GM19452 (cell line): ENCODE measurements around the gene MYO1D.

Experiments used
- ATAC-seq: cut with Tn5 transposase; IDR thresholded peaks from one replicate; pipeline ENCODE4 v1.9.1; 2021; ENCODE audit not compliant: unreplicated experiment

The MYO1D gene

DNA sequence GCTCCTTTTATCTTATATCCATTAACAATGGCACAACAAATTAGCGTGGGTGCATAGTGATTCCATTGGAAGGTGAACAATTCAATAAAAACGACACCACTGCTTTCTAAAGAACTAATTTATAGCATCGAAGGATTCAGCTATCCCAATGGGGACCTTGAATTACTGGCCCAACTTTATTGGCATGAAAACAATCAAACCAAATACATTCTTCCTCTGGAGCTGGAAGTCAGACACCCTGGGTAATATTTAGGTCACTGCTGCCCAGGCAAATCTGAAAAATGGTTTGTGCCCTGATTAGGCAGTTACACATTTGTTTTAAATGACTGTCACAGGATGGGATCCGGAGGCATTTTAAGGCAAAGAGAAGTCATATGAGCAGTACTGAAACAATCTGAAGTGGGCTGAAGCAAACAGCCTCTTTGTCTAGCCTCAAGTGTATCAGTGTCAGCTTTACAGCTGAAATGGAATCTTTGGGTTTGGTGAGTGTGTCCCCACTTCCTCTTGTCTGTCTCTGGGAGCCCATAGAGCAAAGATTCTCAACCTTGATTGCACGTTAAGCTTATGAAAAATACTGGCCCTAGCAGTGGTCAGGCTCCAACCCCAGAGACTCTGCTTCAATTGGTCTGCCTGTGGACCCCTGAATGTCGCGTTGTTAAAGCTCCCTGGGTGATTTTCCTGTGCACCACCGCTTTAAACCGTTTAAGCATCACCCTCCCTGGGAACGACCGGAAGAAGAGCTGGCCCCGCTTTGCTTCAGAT is 359.8 kb downstream of the MYO1D start:
- ATAC-seq = no peak

DNA sequence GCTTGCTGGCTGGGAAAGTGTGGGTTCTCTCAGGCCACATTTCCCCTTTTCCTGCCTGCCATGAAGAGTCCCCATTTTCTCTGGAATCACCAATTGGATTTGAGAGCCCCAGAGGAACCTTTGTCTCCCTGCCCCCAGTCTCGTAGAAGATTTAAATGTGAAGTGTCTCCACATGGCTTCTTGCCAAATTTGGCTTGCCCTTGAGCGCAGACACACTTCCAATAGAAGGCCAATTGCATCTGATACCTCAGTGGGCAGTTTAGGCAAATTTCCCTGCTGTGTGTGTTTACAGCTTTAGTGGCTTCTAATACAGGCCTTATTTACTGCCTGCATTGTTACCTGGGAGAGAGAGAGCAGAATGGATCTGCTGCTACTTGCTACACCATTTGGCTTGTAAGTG is 360.5 kb downstream of the MYO1D start:
- ATAC-seq = no peak

DNA sequence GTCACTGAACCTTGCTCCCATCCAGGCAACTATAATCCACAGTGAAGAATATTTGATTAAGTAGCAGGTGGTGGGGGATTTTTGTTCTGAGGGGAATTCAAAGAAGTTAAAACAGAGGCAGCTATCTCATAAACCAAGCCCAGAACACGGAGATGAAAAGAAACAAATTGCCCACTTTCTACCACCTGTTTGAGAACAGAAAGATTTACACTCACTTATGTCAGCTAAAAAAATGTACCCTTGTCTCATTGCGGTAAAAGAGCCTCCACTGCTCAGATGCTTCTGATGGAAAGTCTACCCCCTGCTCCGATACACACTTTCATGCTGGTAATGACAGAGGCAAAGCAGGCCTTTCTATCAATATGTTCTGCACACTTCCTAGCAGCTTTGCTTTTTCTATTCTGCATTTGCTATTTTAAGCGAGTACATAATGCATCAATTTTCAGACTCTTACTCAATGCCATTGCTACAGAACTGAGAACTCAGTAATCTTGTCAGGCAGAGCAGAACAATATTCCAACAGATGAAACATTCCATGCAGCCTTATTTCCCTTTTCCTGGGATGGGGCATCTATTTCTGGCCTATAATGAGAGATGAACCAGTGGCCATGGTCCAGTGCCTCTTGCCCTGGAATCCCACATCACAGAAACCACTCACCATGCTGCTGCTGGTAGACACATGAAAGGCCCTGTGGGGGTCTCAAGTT is 361.1 kb downstream of the MYO1D start:
- peak; percentile 36 for ATAC-seq

DNA sequence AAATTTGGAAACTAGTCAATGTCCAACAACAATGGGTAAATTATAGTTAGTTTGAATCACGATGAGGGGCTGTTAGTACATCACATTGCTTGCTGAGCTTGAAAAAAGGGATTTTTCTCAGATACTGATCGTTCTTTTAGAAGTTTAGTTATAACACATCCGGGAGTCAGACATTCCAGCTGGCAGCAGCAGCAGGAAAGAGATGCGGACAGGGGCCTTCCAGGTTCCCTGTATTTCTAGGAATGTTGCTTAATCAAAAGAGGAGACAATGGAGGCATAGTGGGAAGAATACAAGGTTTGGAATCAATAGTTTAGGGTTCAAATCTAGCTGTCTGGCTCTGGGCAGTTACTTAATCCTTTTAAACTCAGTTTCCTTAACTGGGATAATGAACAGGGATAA is 362.3 kb downstream of the MYO1D start:
- no peak for ATAC-seq

DNA sequence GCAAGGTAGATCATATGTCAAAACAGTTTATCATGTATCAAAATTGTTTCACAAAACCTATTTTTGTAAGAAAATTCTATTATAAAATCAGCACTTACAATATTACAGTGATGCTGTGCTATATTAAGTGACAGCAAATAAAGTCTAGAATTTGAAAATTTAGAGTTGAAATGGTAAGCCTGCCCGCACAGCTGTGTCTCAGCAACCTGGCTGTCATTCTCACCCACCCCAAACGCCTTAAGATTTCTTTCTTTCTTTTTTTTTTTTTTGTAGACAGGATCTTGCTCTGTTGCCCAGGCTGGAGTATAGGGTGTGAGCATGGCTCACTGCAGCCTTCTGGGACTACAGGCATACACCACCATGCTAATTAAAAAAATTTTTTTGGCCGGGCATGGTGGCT is 363.3 kb downstream of the MYO1D start:
- no peak for ATAC-seq

DNA sequence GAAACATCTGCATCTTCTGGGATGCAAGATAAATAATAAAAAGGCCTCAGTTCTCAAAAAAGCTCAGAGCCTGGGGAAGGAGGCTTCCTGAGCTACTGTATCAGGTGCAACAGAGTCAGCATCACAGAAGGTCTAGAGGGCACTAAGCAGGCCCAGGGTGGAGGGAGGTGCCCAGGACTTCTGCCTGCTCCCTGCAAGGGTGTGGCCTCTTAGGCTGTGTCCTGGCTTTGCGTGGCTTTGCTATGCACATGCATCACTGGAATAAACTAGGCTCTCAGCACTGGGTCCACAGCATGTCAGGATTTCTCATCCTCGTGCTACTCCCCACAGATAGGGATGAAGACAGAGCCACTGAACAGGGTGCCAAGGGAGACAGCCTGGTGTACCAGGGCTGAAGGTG is 364.6 kb downstream of the MYO1D start:
- ATAC-seq = no peak

DNA sequence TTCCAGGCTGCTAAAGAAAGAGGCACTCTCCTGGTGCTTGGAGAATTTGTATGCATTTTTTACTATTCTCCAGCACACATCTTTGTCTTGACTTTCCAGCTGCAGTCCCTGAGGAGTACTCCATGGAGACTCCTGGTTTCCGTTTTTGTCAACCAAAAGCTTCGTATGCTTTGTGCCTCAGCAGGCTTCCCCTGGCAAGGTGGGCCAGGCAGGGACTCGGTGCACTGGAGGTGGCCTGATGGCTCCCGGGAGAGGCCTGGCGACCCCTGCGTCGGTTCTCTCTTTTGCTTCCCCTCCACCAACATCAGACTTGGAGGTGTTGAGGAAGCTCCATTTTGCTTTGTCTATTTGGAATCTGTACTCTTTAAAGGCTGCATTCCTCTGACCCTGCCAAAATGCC is 366.5 kb downstream of the MYO1D start:
- no peak for ATAC-seq

DNA sequence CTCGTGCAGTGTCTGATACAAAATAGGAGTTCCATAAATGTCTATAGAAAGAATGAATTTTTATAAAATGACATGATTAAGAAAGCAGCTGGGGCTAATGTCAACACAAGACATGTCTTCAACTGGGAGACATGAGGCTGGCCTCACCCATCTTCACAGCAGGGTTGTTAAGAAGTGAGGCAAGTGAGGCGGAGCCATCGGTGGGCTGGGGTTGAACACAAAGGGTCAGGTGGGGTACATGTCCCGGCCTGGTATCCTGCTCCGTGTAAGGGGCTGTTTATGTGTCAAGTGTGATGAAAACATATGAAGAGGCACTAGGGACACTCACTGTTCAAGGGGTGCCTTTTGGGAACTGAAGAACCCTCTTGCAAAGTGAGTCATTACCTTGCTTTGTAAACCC is 368.0 kb downstream of the MYO1D start:
- ATAC-seq = no peak

DNA sequence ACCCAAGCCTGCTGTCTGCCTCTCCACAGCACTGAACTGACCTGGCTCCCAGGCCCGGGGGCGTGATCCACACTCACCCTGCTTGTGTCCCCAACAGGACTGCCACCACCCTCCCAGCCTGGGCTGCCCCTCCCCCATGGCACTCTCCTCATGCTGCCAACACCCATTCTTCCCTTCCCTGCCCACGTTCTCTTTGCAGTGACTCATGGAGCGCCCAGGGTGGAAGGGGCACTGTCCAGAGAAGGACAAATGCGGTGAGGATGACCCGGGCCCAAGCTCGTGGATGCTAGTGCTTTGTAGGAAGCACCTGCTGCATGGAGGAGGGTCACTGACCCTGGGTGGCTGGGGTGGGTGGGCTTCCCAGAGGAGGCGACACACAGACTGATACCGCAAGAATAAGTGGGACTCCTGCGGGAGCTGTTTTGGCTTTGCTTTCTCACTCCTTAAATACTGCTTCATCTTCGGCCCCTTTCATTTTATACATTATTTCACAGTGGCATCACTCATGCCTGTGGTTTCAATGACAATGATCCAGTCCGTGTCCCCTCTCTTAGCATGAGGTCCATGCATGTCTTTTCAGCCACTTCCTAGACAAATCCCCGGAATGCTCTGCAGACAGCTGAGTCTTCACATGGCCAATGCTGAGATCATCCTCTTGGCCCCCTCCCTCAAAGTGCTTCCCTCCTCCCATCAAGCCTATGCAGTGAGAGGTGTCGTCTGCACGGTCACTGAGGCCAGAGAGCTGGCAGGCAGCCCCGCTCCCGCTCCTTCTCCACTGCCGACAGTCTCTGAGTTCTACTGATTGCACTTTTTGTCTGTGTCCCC is 372.5 kb downstream of the MYO1D start:
- peak; percentile 32 for ATAC-seq

DNA sequence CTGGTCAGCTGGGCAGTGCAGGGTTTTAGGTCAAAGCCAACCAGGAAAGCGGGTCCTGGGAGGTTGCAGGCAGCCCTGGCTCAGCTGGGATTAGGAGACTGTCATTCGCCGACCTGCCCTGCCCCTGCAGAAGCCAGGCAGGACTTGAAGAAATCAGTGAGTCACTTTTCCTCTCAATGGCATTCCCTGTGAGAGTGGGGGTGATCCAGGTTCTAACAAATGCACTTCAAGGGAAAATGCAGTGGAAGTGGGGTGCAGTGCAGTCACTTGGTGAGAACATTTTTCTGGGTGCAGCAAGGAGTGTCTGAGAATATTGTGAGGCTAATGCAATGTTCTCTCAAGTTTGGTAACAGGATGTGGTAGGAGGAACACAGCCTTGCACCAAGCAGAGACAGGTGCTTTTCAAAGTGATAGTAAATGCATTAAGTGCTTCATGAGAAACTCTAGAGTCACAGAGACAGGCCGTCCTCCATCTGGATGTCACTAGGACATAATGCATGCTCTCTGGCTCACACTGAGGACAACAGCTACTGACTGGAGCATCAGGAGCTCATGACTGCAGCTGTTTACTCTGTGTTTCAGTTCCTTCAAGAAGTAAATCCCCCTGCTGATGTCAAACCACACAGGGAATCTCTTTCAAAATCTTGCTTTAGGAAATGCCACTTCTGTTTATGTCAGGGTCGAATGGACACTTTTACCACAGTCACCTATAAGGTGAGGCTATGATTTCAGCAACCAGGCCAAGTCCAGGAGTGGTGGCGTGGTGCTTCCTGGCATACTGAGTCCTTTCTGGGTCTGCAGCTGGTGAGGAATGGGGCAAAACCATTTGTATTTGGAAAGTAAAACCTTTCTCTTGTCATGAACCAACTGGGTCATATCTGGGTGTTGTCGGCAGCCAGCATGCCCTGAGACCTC is 373.4 kb downstream of the MYO1D start:
- peak; percentile 89 for ATAC-seq

DNA sequence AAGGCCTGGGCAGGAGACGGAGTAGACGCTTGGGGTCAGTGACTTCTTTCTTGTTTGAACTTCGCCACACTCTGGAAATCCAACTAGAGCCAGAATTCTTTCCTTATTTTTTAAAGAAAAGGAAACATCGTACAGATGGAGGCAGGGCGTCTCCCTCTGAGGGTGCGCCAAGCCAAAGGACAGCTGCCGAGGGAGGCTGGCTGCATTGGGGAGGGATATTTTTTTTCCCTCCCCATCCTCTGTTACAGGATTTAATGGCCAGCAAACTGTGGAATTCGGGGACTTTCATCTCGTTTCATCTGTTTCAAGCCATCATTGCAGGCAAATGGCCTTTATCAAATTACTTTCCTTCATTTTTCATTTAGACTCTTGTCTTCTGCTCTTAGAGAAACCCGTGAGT is 374.2 kb downstream of the MYO1D start:
- ATAC-seq = no peak

DNA sequence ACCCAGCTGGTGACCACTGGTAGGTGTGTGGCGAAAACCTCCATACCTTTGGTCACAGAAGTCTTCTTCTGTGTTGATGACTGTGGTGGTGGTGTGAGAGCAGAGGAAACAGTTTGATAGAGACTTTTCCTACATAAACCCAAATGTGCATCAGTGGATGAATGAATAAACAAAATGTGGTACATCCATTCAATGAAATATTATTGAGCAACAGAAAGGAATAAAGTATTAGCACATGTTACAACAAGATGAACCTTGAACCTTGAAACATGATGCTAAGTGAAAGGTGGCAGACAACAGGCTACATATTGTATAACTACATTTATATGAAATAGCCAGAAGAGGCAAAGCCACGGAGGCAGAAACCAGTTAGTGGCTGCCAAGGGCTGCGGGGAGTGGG is 374.9 kb downstream of the MYO1D start:
- no peak for ATAC-seq

DNA sequence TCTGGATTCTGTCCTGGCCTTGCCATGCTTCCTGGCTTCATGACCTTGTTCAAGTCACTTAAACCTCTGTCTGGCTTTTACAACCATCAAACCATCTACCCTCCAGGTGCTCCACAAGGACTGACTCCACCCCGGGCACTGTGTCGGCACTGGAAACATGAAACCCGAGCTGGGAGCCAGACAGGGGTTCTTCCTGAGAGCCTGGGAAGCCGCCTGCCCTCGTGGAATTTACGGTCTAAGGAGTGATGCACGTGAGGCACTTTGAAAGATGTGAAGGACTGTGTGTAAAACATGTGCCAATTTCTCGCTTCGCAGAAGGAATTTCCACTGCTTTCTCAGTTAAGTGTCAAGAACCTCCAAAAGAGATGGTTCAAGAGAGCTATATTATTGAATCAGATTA is 378.5 kb downstream of the MYO1D start:
- no peak for ATAC-seq

DNA sequence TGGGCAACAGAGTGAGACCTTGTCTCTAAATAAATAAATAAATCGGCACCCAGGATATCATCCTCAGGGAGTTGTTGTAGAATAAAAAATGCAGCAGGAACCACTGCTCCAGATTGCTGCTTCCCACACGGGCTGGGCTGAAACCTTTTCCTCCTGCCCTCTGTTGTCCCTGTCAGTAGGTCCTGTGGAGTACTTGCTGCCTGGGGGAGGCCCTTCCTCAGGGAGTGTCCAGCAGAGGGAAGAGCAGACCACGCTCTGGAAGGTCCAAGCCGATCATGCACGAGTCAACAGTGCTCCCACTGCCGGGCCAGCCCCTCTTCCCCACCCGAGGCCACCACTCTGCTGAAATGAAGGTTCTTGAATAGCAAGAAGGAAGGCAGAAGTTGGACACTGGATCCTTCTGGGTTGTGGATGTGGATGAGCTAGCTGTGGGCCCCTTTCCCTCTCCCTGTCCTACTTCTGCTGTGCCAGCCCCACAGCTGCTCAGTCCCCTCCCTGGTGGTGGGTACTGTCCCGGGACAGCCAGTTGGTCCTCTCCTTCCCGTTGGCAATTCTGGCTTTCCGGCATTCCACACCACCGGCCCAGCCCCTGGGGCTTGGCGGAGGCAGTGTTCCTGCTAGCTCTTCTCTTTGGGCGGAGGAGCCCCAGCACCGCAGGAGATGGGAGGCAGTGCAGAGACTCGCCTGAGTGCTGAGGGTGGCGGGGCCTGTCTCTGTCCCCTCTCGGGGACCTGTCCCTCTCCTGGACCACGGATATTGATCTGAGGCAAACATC is 379.3 kb downstream of the MYO1D start:
- no peak for ATAC-seq

DNA sequence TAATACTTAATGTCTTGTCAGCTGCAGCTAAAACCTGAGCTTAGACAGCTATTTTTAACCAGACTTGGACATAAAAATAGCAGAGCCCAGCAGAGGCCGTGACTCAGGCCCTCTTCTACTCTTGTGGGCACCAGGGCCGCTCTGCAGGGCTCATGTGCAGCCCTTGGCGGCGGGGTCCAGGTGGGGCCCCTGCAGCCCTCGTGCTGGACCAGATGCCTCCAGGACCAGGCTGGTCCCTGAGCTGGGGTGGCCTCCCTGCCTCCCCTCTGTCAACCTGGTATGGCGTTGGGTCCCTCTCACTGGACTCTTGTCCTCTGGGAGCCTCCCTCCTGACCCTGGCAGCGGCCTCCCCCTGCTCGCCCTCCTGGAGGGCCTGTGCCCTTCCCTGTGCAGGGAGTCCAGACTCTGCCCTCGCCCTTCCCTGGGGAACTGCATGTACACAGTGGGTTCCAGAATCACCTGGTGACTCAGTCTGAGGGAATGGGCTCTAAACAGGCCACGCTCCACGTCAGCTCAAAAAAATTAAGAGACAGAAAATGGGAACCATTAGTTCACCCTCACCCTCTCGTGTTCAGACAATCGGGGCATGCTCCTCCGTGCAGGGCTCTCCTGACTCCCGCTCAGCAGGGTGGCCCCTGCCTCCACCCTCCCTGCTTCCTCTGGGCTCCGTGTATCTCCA is 380.4 kb downstream of the MYO1D start:
- ATAC-seq = no peak

DNA sequence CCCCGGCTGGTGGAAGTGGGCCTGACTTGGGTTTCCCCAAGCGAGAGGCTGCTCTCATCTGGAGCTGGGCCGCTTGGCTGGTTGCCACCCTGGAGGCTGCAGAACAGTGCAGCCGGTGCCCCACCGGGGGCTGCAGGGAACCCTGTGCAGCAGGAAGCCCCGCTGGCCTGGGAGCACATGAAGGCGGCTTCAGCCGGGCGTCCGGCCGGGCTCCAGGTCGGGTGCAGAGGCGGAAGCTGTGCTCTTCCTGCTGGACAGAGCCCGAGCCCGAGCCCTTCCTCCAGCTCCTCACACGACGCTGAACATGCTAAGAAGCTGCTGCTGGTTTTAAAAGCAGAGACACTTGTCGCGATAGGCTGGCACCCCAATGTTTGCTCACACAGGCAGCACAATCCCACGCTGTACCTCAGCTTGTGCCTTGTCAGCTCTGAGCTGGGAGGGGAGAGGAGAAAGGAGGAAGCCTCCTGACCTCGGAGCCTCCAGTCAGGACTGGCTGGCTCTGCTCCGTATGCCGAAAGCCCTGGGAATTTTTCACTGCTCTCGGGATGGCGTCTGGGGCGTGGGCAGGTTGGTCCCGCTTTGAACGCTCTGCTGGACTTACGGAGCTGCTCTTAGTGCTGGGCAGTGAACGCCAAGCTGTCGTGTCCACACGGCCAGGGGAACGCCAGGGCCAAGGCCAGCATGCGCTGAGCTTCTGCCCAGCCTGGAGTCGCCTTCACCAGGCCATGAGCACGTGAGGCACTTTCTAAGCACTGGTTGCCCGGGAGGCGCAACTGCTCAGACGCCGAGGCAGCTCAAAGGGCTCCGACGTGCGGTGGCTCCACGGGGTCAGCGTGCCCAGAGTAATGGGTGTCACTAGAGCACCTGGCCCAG is 381.3 kb downstream of the MYO1D start:
- no peak for ATAC-seq

DNA sequence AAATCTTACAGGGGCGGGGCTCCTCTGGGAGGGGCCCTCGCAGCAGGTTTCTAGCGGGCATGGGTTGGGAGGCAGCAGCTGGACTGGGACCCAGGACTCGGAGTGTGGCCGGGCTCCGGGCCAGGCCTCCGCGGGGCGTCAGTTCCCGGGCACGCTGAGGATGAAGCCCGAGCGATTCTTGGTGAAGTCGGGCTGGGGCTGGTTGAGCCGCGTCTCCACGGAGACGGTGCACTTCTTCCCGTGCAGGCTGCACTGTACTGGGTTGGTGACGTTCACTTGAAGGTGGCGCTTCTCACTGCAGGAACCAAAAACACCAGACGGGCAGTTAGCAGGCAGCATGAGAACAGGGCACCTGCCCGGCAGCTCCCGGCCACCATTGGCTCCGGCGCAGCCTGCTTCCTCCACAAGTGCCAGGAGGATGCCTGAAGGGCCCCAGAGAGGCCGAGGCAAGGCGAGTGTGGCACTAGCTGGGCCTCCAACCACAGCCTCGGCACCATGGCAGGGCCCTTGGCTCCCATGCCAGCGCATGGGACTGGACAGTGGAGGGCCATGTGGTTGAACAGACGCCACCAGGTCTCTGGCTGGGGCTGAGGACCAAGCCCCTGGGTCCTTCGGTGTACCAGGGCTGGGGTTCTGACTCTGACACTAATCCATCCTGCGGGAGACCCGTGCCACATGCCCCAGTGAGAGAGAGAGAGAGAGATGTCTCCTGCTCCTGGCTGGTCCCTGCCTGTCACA is 382.1 kb downstream of the MYO1D start:
- ATAC-seq = no peak

DNA sequence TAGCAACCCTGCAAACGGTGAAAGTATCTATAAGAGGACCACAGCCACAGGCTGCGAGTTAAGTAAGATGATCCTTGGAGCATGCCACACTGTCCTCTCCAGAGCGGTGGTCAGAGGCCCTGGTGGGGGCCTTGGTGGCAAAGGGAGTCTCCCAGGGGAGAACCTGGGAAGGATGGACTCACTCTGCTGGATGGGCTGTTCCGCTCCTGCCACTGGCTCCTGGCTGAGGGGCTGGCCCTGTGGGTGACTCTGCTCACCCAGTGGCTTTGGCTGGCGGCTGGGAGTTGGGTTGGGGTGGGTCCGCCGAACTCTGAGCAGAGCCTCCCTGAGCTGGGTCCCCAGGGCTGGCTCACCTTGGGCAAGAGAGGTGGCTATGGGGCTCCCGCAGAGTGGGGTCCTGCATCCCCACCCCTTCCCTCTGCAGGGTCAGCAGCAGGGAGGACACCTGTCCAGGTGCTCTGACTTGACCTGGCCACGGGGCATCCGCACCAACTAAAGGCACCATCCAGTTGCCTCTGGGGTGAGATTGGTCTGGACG is 382.9 kb downstream of the MYO1D start:
- ATAC-seq = no peak
